ENCODE measurements around the gene CALN1. TPM values are rescaled to one million over a fixed set of nuclear protein-coding genes. Genes with fewer than 3 reads are reported as not detected.

CALN1 gene
- total and polyA plus RNA-seq, 2 of the 8 experiments (the other 6 are each of a cell fraction or from before 2014, with no cell fraction given): 6.4 to 15.2 TPM

DNA sequence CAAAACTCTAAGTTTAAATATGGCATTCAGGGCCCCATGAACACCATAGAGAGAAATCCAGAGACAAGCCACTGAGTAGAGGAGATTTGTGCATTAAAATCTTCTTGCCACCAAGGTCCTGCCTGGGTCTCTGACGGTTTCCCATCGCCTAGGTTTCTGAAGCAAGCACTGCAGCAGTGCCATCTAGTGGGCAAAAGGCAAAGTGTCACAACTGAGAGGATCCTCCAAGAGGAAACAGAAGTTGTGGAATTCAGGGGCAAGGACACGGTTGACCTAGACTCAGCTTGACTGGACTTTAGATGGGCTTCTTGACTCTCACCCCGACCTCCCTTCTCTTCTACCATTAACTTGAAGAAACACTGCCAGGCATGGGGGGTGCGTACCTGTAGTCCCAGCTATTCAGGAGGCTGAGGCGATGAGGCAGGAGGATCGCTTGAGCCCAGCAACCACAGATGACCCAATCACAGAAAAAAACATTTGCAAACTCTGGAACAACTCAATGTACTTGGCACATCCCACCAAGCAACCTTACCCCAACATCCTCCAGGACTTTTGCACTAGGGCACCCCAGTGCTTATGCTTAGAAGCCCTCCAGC is 676.1 kb downstream of the CALN1 start (continued):
- TF ChIP-seq CHD7 (IDR thresholded peaks at IDR 0.05; ENCODE audit: insufficient replicate concordance, low read length): no peak
- TF ChIP-seq JUN (IDR thresholded peaks at IDR 0.05; ENCODE audit: low read depth, low read length): no peak
- TF ChIP-seq SIX5 (IDR thresholded peaks at IDR 0.05; ENCODE audit: low read depth, low read length): no peak
- no peak for TF ChIP-seq KDM4A (IDR thresholded peaks at IDR 0.05; ENCODE audit: low read depth, low read length, severe bottlenecking)
- no peak for TF ChIP-seq JUND (IDR thresholded peaks at IDR 0.05; ENCODE audit: low read length)
- TF ChIP-seq BACH1 (IDR thresholded peaks at IDR 0.05; ENCODE audit: low read length): no peak
- no peak for TF ChIP-seq EZH2 (IDR thresholded peaks at IDR 0.05; ENCODE audit: low read depth, low read length, severe bottlenecking)
- peak; percentile 29 for TF ChIP-seq ASH2L (IDR thresholded peaks at IDR 0.05; ENCODE audit: low read length)
- no peak for TF ChIP-seq TBP (IDR thresholded peaks at IDR 0.05; ENCODE audit: low read depth, low read length)
- TF ChIP-seq TAF1 (IDR thresholded peaks at IDR 0.05; ENCODE audit: low read depth, low read length): no peak
- TF ChIP-seq SUZ12 (IDR thresholded peaks at IDR 0.05; ENCODE audit: low read length): no peak
- no peak for TF ChIP-seq FOSL1 (IDR thresholded peaks at IDR 0.05; ENCODE audit: insufficient read depth, low read depth, low read length)

Measured in H1 (cell line).